Retinal pigment epithelial cell (primary cell): Measurements from ENCODE around the gene NUDT3.
"Not testable (repeated sequence)": the region's sequence is repeated elsewhere in the genome, so short reads cannot be mapped to it uniquely, and the experiment has no call there.

Source experiments
- DNase-seq: peaks from one replicate; pipeline ENCODE4 v3.0.0-alpha.2; 2010; ENCODE audit warnings: low read depth
- H3K4me3 ChIP-seq: 2 replicates; pipeline ENCODE4 v1.5.1; 2011; ENCODE audit warnings: mild to moderate bottlenecking, low read length, control low read depth, moderate library complexity
- CTCF ChIP-seq: conservative IDR thresholded peaks from 2 replicates; pipeline ENCODE4 v1.5.1; 2011; ENCODE audit warnings: low read depth, low read length, control low read depth, inconsistent platforms

Gene NUDT3

GRCh38 chr6:34249469-34250261, 142.8 kb downstream of the NUDT3 start:
- no peak for DNase-seq
- no peak for TF ChIP-seq CTCF
- H3K4me3 ChIP-seq = peak overlapping the region; percentile 73

- H3K4me3 ChIP-seq = peak within 1 kb of the TSS; percentile 81
- TF ChIP-seq CTCF = peak; percentile 73
- DNase-seq = peak; percentile 75
Measured at GRCh38 chr6:34248727-34249468, 143.6 kb downstream of the NUDT3 start, which contains the start of gene SMIM29. SMIM29 (minus strand) TSS chr6:34249006; CDS start chr6:34247791, 1,215 bp downstream.

GRCh38 chr6:34248198-34248726, 144.2 kb downstream of the NUDT3 start:
- TF ChIP-seq CTCF = no peak
- peak overlapping the region; percentile 81 for H3K4me3 ChIP-seq
- DNase-seq = no peak

- no peak for TF ChIP-seq CTCF
- H3K4me3 ChIP-seq = peak overlapping the region; percentile 81
- DNase-seq = no peak
Measured at GRCh38 chr6:34247481-34248197, 144.8 kb downstream of the NUDT3 start.

GRCh38 chr6:34246563-34247391, 145.7 kb downstream of the NUDT3 start:
- TF ChIP-seq CTCF = peak; percentile 73
- no peak overlapping the region for H3K4me3 ChIP-seq
- no peak for DNase-seq

- H3K4me3 ChIP-seq = no peak overlapping the region
- DNase-seq = no peak
- no peak for TF ChIP-seq CTCF
Measured at GRCh38 chr6:34246249-34246562, 146.3 kb downstream of the NUDT3 start.

GRCh38 chr6:34245761-34246140, 146.7 kb downstream of the NUDT3 start:
- not testable (repeated sequence) for H3K4me3 ChIP-seq, DNase-seq

GRCh38 chr6:34245032-34245760, 147.3 kb downstream of the NUDT3 start:
- not testable (repeated sequence) for H3K4me3 ChIP-seq, DNase-seq
